Dedifferentiated amniotic fluid mesenchymal stem cell (primary cell): ENCODE results near the gene PEX5L.
"Not testable (repeated sequence)": the region's sequence is repeated elsewhere in the genome, so short reads cannot be mapped to it uniquely, and the experiment has no call there.

Experiments used
- DNase-seq: peaks from one replicate; pipeline ENCODE4 v3.0.0-alpha.2; 2016; ENCODE audit errors: extremely low spot score

The PEX5L gene, protein sequence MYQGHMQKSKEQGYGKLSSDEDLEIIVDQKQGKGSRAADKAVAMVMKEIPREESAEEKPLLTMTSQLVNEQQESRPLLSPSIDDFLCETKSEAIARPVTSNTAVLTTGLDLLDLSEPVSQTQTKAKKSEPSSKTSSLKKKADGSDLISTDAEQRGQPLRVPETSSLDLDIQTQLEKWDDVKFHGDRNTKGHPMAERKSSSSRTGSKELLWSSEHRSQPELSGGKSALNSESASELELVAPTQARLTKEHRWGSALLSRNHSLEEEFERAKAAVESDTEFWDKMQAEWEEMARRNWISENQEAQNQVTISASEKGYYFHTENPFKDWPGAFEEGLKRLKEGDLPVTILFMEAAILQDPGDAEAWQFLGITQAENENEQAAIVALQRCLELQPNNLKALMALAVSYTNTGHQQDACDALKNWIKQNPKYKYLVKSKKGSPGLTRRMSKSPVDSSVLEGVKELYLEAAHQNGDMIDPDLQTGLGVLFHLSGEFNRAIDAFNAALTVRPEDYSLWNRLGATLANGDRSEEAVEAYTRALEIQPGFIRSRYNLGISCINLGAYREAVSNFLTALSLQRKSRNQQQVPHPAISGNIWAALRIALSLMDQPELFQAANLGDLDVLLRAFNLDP

GRCh38 chr3:180036671-180037455, at the start of gene PEX5L:
Gene PEX5L (minus strand): TSS chr3:180036937. CDS start chr3:180036599, 338 bp downstream.
- DNase-seq, result no peak

DNA sequence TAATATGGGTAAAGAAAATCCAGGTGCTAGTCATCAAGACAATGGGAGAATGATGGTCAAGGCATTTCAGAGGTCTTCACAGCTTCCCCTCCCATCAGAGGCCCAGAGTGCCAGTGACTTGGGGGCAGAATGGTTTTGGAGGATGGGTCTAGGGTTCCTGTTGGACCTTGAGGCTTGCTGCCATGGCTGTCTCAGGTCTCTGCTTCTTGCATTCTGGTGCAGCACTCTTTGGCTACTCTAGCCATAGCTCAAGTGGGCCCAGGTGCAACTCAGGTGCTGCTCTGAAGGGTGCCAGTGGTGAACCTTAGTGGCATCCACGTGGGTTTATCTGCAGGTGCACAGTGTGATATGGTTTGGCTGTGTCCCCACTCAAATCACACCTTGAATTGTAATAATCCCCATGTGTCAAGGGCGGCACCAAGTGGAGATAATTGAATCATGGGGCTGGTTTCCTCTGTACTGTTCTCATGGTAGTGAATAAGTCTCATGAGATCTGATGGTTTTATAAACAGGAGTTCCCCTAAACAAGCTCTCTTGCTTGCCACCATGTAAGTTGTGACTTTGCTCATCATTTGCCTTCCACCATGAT, 48.5 kb upstream of the PEX5L start:
- DNase-seq, result no peak

DNA sequence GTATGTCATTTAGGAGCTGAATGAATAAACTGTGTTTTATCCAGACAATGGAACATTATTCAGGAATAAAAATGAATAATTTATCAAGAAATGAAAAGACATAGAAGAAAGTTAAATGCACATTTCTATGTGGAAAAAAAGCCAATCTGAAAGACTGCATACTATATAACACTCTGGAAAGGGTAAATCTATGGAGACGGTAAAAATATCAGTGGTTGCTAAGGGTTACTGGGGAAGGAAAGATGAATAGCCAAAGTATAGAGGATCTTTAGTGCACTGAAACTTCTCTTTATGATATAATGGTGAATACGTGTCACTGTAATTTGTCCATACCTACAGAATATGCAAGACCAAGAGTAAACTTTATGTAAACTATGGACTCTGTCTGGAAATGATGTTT, 46.0 kb upstream of the PEX5L start:
- DNase-seq, result no peak

DNA sequence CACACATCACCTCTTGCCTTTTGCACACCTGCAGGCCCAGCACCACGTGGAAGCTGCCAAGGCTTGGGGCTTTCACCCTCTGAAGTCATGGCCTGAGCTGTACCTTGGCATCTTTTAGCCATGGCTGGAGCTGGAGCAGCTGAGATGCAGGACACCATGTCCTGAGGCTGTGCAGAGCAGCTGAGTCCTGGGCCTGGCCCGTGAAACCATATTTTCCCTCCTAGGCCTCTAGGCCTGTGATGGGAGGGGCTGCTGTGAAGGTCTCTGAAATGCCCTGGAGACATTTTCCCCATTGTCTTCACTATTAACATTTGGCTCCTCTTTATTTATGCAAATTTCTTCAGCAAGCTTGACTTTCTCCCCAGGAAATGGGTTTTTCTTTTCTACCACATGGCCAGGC, 41.9 kb upstream of the PEX5L start:
- DNase-seq, result no peak

DNA sequence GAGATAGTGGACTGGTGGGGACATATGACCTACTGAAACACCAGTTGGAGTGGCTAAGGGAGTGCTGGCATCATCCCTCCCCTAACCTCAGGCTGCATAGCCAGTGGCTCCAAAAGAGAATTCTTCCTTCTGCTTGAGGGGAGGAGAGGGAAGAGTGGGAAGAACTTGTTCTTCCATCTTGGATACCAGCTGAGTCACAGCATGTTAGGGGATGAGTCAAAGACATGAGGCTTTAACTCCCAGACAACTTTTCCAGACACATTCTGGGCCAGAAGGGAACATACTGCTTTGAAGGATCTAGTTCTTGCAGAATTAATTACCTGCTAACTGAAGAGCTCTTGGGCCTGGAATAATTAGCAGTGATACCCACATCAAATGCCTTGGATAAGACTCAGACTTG, 36.8 kb upstream of the PEX5L start:
- no peak for DNase-seq

DNA sequence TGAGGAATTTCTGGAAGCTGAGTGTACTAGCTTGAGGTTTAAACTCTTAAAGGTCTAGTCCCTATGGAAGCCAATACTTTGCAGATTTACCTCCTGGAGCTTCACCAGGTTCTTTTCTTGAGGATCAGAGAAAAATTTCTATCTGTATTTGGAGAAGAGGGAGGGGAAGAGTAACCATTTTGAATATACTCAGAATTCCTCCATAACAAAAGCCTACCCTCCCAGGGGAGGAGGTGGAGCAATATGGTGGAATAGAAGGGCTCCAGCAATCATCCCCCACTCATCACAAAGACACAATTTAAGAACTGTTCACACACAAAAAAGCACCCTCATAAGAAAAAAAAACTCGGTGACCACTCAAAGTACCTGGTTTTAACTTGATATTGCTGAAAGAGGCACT, 36.0 kb upstream of the PEX5L start:
- no peak for DNase-seq

GRCh38 chr3:180070925-180071324, 34.2 kb upstream of the PEX5L start:
- no peak for DNase-seq

DNA sequence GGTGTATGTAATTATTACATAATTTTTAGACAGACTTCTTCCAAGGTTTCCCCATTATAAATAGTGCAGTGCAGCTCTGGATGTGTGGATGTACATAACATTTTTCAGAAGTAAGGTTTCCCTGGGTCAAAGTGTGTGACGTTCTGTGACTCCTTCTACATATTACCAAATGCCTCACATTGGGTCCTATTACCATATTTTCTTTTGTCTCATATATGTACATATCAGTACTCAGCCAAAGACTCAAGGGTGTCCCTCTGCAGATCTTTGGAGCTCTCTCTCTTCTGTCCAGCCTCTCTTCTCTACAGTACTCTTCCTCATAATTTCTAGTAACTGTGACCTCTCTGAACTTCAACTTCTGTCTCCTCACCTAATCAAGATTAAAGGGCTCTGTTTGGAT, 31.3 kb upstream of the PEX5L start:
- DNase-seq, result no peak

GRCh38 chr3:180066598-180066997, 29.9 kb upstream of the PEX5L start:
- no peak for DNase-seq

DNA sequence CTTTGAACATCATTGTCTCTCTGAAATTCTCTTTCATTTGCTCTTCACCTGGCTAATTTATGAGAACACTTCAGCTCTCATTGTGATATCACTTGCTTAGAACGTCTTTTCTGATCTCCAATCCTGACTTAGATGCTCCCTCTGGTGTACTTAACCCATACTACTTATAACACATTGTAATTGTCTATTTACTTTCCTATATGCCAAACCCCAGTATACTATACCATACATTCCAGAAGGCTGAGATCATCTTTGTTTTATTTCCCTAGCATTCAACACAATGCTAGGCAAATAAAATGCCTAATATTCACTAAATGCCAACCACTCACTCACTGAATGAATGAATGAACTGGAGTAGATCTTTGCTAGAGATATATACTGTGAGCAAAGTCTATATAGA, 27.0 kb upstream of the PEX5L start:
- no peak for DNase-seq

DNA sequence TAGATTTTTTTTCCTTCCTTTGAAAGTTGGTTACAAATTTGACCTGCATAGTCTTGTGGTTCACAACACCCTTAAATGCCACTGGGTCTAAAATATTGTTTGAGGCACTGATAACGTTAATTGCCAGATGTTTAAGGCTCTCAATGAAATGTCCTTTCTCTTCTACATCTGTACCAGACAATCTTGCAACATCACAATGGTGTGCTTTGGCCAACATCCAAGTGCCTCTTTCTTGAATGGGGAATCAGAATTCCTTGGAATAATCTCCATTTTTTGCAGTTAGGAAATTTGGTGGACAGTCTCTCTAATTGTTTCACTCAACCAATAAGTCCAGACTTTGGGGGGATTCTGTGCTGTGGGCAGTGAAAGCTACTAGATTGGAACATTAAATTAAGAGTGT, 26.0 kb upstream of the PEX5L start:
- no peak for DNase-seq

DNA sequence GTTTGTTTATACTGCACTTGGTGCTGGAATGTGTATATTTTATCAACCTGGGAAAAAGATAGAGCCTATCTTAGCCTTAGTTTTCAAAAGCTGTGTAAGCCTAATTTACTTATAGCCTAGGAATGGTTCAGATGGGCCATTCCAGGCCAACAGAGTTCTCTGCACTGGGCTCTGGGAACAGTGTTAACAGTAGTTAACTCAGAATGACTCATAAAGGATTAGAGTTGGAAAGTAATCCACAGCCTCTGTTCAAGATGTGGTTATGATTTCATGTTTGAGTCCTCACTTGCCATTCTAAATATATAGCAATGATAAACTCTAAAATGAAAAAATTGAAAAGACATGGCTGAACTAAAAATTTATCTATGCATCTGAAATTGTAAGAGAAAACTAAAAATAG, 22.6 kb upstream of the PEX5L start:
- no peak for DNase-seq

DNA sequence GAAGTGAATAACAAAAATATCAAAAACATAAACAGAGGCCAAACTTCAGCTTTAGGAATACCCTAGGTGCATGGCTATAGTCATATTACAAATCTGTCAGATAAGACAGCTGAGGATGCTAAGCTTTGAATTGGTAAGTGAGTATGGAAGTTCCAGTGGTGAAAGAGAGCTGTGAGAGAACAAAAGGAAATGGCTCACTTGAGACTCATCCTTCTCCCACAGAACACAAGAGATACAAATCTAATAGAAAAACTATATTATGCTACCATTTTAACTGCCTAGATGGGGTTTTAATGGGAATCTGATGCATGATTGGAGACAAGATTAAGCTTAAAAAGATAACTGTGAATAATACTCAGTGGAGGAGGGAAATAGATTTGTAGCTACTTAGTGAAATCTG, 21.5 kb upstream of the PEX5L start:
- DNase-seq, result no peak

DNA sequence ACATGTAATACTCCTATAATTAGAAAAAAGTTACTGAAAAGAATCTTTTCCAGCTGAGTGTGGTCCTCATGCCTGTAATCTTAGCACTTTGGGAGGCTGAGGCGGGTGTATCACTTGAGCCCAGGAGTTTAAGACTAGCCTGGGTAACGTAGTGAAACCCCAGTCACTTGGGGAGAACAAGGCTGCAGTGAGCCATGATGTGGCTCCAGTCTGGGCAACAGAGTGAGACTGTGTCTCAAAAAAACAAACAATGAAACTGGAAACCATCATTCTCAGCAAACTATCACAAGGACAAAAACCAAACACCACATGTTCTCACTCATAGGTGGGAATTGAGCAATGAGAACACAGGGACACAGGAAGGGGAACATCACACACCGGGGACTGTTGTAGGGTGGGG, 18.9 kb upstream of the PEX5L start:
- not testable (repeated sequence) for DNase-seq

DNA sequence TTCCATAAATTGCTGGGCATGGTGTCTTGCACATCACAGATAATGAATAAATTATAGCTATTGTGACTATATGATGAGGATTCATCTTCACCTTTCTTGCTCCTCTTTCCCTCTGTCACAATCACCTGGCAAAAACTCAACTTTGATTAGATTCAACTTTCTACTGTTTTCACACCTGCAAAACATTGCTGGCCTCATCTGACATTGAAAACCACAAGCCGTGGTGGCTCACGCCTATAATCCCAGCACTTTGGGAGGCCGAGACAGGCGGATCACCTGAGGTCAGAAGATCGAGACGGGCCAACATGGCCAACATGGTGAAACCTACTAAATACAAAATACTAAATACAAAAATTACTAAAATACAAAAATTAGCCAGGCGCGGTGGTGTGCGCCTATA, 12.7 kb upstream of the PEX5L start:
- no peak for DNase-seq

DNA sequence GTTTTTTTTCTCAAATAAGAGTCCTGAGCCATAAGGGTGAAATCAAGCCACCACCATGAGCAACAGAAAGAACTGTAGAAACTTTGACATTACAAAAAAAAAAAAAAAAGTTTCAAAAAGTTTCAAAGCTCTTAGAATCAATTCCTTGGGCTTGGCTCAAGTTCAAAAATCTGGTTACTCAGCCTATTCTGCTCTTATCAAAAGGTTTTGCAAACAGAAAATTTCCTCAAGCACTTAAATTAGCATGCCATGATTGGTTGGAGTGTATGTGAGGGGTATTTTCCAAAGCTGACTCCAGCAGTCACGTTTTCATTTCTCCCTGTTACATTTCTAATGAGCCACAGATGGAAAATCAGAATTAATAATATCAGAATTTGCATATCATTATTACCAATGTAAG, 12.1 kb upstream of the PEX5L start:
- no peak for DNase-seq

- DNase-seq, result no peak
Observed at GRCh38 chr3:180048103-180048502, 11.4 kb upstream of the PEX5L start.

DNA sequence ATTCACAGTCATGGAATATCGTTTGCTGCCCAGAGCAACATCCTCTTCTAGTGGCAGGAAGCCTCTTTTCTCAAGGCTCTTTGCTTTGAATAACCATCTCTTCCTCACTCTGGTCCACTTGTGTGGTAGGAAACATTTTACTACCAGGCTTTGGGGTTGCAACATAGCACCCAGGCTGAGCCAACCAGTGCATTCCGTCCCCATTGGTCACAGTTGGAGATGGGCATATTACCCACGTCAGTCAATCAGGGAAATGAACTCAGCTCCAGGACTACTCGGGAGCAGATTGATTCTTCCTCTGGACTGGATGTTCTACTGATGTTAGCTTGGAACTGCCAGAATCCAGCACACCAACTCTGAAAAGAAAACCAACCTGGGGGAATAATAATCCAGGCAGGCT, 4.2 kb upstream of the PEX5L start:
- no peak for DNase-seq

GRCh38 chr3:180036092-180036670, 556 bp downstream of the PEX5L start:
- no peak for DNase-seq

DNA sequence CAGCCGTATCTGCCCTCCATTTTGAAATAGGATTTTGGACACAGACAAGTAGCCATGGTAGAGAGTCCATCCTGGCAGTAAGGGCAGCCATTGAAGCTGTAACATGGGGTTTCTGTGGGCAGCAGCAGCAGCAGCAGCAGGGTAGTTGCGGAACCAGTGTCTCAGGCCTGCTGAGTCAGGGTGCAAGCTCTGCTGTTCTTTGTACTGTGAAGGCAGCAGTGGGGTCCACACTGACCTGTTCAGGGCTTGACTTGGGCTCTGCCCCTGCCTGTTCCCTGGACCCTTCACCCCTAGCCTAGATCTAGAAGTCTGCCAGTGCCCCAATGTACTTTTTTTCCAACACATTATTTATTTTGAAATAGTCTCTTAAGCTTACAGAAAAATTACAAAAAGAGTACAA, 9.7 kb downstream of the PEX5L start:
- no peak for DNase-seq

DNA sequence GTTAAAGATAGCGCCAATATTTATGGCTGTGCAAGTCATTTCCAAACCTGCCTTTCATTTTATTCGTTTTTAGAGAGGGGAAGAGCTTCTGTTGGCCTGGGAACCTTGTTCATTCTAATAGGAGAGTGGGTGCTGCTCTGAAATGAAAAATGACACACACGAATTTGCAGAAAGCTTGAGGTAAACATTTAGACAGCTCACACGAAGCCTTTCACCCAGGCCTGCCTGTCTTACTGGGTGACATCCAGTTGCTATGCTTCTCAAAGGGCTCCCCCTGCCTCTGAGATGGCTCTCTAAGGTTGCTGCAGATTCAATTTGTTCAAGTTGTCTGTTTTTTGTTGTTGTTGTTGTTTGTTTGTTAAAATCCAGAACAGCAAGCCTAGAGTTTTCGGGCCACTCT, 18.2 kb downstream of the PEX5L start:
- DNase-seq, result no peak

DNA sequence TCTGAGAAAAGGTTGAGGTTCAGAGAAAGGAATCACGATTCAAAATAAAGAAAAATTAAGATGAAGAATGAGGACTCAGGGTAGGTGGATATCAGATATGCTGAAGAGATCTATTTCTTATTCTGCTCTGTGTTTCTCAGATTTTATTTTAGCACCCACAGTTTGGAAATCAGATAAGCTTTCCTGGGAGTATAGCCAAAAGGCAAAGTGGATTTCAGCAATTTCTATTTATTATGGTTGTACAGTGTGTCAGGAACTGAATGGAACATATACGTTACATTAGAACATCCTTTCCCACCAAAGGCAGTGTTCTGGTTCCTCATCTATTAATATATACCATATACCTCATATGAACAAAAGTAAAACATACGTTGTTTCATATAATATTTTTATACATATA, 18.9 kb downstream of the PEX5L start:
- DNase-seq, result no peak
